SU-DHL-6 (cell line): ENCODE data around the gene CCAR1.
"Not testable (repeated sequence)": the region's sequence is repeated elsewhere in the genome, so short reads cannot be mapped to it uniquely, and the experiment has no call there.

ENCODE experiments used
- H2AFZ ChIP-seq: fragments of 200-600 bp; sonication (generic); 2 replicates; pipeline ENCODE4 v1.6.1; 2014; ENCODE audit warnings: low read depth, mild to moderate bottlenecking, moderate library complexity, mixed read lengths, antibody characterized with exemption, low read length; ENCODE audit not compliant: severe bottlenecking
- H3F3A ChIP-seq: fragments of 200-600 bp; shearing (Covaris generic); 2 replicates; pipeline ENCODE4 v1.6.0; 2016; ENCODE audit warnings: antibody characterized with exemption, mild to moderate bottlenecking; ENCODE audit not compliant: insufficient read depth
- H3K27ac ChIP-seq: fragments of 200-600 bp; sonication (generic); 2 replicates; pipeline ENCODE4 v1.5.1; 2016; ENCODE audit warnings: low read depth, mild to moderate bottlenecking, low read length, moderate library complexity, mixed read lengths
- H3K27me3 ChIP-seq: fragments of 200-600 bp; sonication (generic), shearing (Covaris generic); 2 replicates; pipeline ENCODE4 v1.6.0; 2014; ENCODE audit warnings: mild to moderate bottlenecking, low read length
- H3K36me3 ChIP-seq: fragments of 200-600 bp; sonication (generic); 2 replicates; pipeline ENCODE4 v1.6.1; 2014; ENCODE audit warnings: mild to moderate bottlenecking, low read length, mixed read lengths
- H3K4me2 ChIP-seq: fragments of 300-600, 200-600 bp; shearing (Covaris generic), sonication (generic); 2 replicates; pipeline ENCODE4 v1.6.0; 2014; ENCODE audit warnings: low read length, low read depth, mild to moderate bottlenecking; ENCODE audit not compliant: poor library complexity, severe bottlenecking
- H3K4me3 ChIP-seq: fragments of 200-600 bp; sonication (generic); 2 replicates; pipeline ENCODE4 v1.5.1; 2014; ENCODE audit warnings: antibody characterized with exemption, low read length, mild to moderate bottlenecking, mixed read lengths; ENCODE audit not compliant: insufficient read depth, poor library complexity, severe bottlenecking
- H3K79me2 ChIP-seq: fragments of 200-600 bp; sonication (generic); 2 replicates; pipeline ENCODE4 v1.6.1; 2014; ENCODE audit warnings: mild to moderate bottlenecking, low read length, moderate library complexity; ENCODE audit not compliant: insufficient read depth
- H3K9ac ChIP-seq: fragments of 200-600 bp; sonication (generic); 2 replicates; pipeline ENCODE4 v1.7.0; 2014; ENCODE audit warnings: mild to moderate bottlenecking, low read length
- H3K9me2 ChIP-seq: fragments of 200-600 bp; sonication (generic); replicated peaks from 2 replicates; pipeline ENCODE4 v1.6.1; 2014; ENCODE audit warnings: low read length; ENCODE audit not compliant: insufficient read depth
- H3K9me3 ChIP-seq: fragments of 200-600 bp; sonication (generic); 2 replicates; pipeline ENCODE4 v1.6.1; 2014; ENCODE audit warnings: low read length, mixed read lengths; ENCODE audit not compliant: insufficient read depth
- H4K20me1 ChIP-seq: fragments of 200-600 bp; sonication (generic); 2 replicates; pipeline ENCODE4 v1.6.1; 2014; ENCODE audit warnings: low read depth, mild to moderate bottlenecking, antibody characterized with exemption, low read length, moderate library complexity, mixed read lengths
- CTCF ChIP-seq: fragments of 200-600 bp; sonication (generic); IDR thresholded peaks from one replicate; pipeline ENCODE4 v1.5.1; 2017; ENCODE audit warnings: antibody characterized with exemption, mild to moderate bottlenecking, low read length, moderate library complexity; ENCODE audit not compliant: insufficient read depth, poor library complexity, severe bottlenecking
- EZH2phosphoT487 ChIP-seq: fragments of 200-600 bp; sonication (generic), shearing (Covaris generic); conservative IDR thresholded peaks from 2 replicates; pipeline ENCODE4 v1.6.1; 2018; ENCODE audit warnings: mild to moderate bottlenecking, antibody characterized with exemption, low read length, moderate library complexity, mixed read lengths

The CCAR1 gene

DNA sequence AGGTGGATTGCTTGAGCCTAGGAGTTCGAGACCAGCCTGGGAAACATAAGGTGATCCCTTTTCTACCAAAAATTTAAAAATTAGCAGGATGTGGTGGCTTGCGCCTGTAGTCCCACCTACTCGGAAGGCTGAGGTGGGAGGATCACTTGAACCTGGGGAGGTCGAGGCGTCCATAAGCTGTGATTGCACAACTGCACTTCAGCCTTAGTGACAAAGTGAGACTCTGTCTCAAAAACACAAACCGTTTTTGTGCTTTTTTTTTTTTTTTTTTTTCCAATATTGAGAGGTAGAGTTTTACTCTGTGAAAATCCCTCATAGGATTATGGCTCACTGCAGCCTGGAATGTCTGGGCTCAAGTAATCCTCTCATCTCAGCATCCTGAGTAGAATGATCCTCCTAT is 14.1 kb downstream of the CCAR1 start:
- H3K9ac ChIP-seq: no peak overlapping the region
- H3K9me2 ChIP-seq: no peaks in the 10 kb centered on the region
- no peak overlapping the region for H2AFZ ChIP-seq
- H3K27me3 ChIP-seq: no peaks in the 10 kb centered on the region
- TF ChIP-seq EZH2phosphoT487 (no peak), CTCF (no peak)
- H4K20me1 ChIP-seq: peaks cover 23% of the 10 kb centered on the region; the same call in 1 of the 2 replicates
- peaks cover 54% of the 10 kb centered on the region for H3K79me2 ChIP-seq
- H3F3A ChIP-seq: peaks cover 2% of the 10 kb centered on the region; the same call in 1 of the 2 replicates
- H3K9me3 ChIP-seq: no peaks in the 10 kb centered on the region
- H3K4me3 ChIP-seq: no peak overlapping the region
- H3K4me2 ChIP-seq: no peak overlapping the region
- no peak overlapping the region for H3K27ac ChIP-seq
- peaks cover 50% of the 10 kb centered on the region; the same call in 1 of the 2 replicates for H3K36me3 ChIP-seq

DNA sequence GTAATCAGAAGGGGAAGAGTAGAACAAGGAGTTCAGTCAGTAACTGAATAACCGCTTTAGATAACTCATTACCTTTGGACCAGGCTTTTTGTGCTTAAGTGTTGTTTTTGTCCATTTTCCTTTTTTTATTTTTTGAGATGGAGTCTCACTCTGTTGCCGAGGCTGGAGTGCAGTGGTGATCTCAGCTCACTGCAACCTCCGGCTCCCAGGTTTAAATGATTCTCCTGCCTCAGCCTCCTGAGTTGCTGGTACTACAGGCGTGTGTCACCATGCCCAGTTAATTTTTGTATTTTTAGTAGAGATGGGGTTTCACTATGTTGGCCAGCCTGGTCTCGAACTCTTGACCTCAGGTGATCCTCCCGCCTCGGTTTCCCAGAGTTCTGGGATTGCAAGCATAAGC is 14.7 kb downstream of the CCAR1 start:
- H3F3A ChIP-seq: not testable (repeated sequence)

DNA sequence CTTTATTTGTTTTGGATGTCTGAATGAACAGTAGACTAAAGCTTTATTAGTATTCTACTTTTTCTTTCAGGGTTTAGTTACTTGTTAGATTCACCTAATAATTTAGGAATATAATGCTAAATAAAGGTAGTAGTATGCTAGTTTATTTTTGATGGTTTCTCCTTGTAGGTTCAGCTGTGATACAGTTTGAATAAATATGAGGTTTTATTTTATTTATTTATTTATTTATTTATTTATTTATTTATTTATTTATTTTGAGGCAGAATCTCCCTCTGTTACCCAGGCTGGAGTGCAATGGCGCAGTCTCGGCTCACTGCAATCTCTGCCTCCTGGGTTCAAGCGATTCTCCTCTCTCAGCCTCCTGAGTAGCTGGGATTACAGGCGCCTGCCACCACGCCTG is 19.6 kb downstream of the CCAR1 start:
- H3K27me3 ChIP-seq, H3K4me3 ChIP-seq, H3F3A ChIP-seq, H3K9ac ChIP-seq, H3K9me2 ChIP-seq, H3K9me3 ChIP-seq, H2AFZ ChIP-seq, H3K27ac ChIP-seq, H3K4me2 ChIP-seq: not testable (repeated sequence)
- Histone ChIP-seq H3K79me2 (peaks cover 14% of the 10 kb centered on the region; the same call in 1 of the 2 replicates), H4K20me1 (peaks cover 16% of the 10 kb centered on the region; the same call in 1 of the 2 replicates), H3K36me3 (peaks cover 51% of the 10 kb centered on the region; the same call in 1 of the 2 replicates)

More for the DNA sequence above, 14.7 kb downstream of the CCAR1 start:
- H3K4me2 ChIP-seq, H3K27me3 ChIP-seq, H3K9me3 ChIP-seq, H3K9me2 ChIP-seq, H3K27ac ChIP-seq, H2AFZ ChIP-seq, H3K9ac ChIP-seq, H3K4me3 ChIP-seq: not testable (repeated sequence)
- Histone ChIP-seq H3K79me2 (peaks cover 51% of the 10 kb centered on the region), H3K36me3 (peaks cover 54% of the 10 kb centered on the region; the same call in 1 of the 2 replicates), H4K20me1 (peaks cover 21% of the 10 kb centered on the region; the same call in 1 of the 2 replicates)

DNA sequence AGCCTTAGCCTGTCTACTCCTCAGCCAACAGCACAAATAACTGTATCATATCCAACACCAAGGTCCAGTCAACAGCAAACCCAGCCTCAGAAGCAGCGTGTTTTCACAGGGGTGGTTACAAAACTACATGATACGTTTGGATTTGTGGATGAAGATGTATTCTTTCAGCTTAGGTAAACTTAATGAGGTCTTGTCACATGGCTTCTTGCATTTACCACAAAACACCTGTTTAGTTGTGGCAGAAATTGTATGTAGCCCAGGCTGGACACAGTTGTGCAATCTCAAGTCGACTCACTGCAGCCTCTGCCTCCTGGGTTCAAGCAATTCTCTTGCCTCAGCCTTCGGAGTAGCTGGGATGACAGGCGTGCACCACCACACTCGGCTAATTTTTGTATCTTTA is 21.4 kb downstream of the CCAR1 start:
- Histone ChIP-seq H3K27me3 (no peaks in the 10 kb centered on the region), H3K9ac (no peak overlapping the region), H3K27ac (no peak overlapping the region), H3K36me3 (peaks cover 44% of the 10 kb centered on the region), H3K79me2 (peaks cover 7% of the 10 kb centered on the region; the same call in 1 of the 2 replicates), H2AFZ (no peak overlapping the region), H3K4me2 (no peak overlapping the region), H3K4me3 (no peak overlapping the region), H4K20me1 (peaks cover 6% of the 10 kb centered on the region; the same call in 1 of the 2 replicates), H3F3A (peaks cover 4% of the 10 kb centered on the region; the same call in 1 of the 2 replicates), H3K9me2 (no peaks in the 10 kb centered on the region), H3K9me3 (no peaks in the 10 kb centered on the region)
- TF ChIP-seq EZH2phosphoT487: no peak
- no peak for TF ChIP-seq CTCF
